AG04449 (cell line): ENCODE measurements around the gene ARHGAP10.

Source experiments
- CTCF ChIA-PET: fragments of 350-600 bp; formaldehyde crosslinking; extraction: SDS; loops from one replicate; lab custom pipeline; 2021; ENCODE audit warnings: antibody characterized with exemption; lab: Yijun Ruan, JAX
- POLR2A ChIA-PET: fragments of 400-600, 350-600 bp; formaldehyde crosslinking; extraction: SDS; loops from one replicate; lab custom pipeline; 2020; ENCODE audit warnings: antibody characterized with exemption, inconsistent platforms; lab: Yijun Ruan, JAX
- DNase-seq: peaks from one replicate; pipeline ENCODE4 v3.0.0-alpha.2; 2010; ENCODE audit warnings: low read depth, low spot score
- H3K4me3 ChIP-seq: 2 replicates; pipeline ENCODE4 v1.5.1; 2011; ENCODE audit warnings: low read depth, mild to moderate bottlenecking, control low read depth, low read length
- TF ChIP-seq, protein P1 (sequence below): IDR thresholded peaks from one replicate; pipeline ENCODE4 v1.5.1; 2011; ENCODE audit warnings: mild to moderate bottlenecking, moderate library complexity, low read length, control low read depth, inconsistent platforms; ENCODE audit not compliant: insufficient read depth; ENCODE audit errors: missing control alignments

ARHGAP10 gene

DNA sequence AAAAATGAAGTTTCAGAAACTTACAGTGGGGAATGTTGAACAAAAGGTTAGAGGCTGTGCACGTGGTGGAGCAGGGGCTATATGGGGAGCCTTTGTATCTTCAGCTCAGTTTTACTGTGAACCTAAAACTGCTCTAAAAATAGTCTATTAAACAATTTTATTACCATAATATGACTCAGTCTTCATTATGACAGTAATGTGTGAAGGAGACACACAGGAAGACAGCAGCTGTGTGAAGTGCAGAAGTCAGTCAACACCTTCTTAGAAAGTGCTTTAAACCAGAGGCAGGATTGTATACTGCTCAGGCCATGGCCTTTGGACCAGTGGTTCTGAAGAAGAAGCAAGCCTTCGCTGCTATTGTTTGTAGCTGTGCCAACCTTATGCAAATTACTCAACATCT lies 89.7 kb downstream of the ARHGAP10 start:
- TF ChIP-seq, protein P1, sequence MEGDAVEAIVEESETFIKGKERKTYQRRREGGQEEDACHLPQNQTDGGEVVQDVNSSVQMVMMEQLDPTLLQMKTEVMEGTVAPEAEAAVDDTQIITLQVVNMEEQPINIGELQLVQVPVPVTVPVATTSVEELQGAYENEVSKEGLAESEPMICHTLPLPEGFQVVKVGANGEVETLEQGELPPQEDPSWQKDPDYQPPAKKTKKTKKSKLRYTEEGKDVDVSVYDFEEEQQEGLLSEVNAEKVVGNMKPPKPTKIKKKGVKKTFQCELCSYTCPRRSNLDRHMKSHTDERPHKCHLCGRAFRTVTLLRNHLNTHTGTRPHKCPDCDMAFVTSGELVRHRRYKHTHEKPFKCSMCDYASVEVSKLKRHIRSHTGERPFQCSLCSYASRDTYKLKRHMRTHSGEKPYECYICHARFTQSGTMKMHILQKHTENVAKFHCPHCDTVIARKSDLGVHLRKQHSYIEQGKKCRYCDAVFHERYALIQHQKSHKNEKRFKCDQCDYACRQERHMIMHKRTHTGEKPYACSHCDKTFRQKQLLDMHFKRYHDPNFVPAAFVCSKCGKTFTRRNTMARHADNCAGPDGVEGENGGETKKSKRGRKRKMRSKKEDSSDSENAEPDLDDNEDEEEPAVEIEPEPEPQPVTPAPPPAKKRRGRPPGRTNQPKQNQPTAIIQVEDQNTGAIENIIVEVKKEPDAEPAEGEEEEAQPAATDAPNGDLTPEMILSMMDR, result no peak
- CTCF ChIA-PET, result interaction anchor here (3.4 kb wide), 1 partner anchor 44 kb away, joined by 15 read pairs; no protein-coding TSS in a partner anchor
- H3K4me3 ChIP-seq, result no peak overlapping the region
- POLR2A ChIA-PET, result no interaction called here
- DNase-seq, result no peak

DNA sequence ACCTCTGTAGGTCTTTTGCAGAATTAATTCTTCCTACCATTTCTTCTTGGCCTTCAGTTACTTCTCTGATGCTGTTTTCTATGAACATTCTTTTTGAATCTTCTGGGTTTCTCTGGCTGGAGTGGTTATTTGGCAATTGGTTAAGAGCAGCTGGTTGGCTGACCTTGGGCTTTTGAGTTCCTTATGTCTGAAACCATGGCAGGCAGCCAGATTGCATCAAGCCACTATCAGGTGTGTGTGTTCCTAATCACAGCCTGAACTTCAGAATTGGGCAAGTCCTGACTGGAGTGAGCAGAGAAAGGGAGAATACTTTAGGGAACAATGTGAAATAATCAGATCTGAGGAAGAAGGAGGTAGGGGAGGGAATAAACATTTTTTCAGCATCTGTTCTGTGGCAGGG lies 90.2 kb downstream of the ARHGAP10 start:
- POLR2A ChIA-PET, result no interaction called here
- CTCF ChIA-PET, result interaction anchor here (3.4 kb wide), 1 partner anchor 44 kb away, joined by 15 read pairs; no protein-coding TSS in a partner anchor
- DNase-seq, result no peak
- TF ChIP-seq, protein P1, result no peak
- H3K4me3 ChIP-seq, result no peak overlapping the region

DNA sequence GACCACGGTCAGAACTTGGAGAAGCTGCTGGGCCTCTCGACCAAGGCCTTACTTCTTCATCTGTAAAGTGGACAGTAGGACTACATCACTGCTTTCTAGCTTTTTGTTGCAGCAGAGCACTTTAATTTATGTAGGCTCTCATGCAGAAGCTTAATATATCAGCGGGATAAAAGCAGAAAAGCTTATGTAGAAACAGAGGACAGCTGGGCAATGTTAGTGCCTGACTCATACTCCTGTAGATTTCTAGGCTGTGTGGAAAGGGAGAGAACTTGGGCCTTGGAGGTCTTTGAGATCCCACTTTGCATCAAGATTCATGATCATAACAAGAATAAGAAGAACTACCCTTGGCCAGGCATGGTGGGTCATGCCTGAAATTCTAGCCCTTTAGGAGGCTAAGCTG lies 91.2 kb downstream of the ARHGAP10 start:
- ChIA-PET CTCF (interaction anchor here (1.4 to 3.4 kb wide), 2 partner anchors 13 to 43 kb away, joined by 6 to 15 read pairs; no protein-coding TSS in a partner anchor), POLR2A (no interaction called here)
- TF ChIP-seq, protein P1, result no peak
- DNase-seq, result no peak
- H3K4me3 ChIP-seq, result no peak overlapping the region

DNA sequence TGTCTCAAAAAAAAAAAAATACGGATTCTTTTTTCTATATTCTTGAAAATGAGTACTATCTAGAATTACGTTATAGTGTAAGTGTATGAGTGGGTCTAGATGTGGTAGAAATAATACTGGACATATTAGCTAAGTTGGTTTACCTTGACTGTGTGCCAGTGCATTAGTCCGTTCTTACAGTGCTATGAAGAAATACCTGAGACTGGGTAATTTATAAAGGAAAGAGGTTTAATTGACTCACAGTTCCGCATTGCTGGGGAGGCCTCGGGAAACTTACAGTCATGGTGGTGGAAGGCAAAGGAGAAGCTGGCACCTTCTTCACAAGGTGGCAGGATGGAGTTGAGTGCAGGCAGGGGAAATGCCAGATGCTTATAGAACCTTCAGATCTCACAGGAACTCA lies 92.4 kb downstream of the ARHGAP10 start:
- ChIA-PET CTCF (interaction anchor here (3.4 kb wide), 1 partner anchor 42 kb away, joined by 15 read pairs; no protein-coding TSS in a partner anchor), POLR2A (no interaction called here)
- no peak for DNase-seq
- no peak overlapping the region for H3K4me3 ChIP-seq
- TF ChIP-seq, protein P1, result no peak

DNA sequence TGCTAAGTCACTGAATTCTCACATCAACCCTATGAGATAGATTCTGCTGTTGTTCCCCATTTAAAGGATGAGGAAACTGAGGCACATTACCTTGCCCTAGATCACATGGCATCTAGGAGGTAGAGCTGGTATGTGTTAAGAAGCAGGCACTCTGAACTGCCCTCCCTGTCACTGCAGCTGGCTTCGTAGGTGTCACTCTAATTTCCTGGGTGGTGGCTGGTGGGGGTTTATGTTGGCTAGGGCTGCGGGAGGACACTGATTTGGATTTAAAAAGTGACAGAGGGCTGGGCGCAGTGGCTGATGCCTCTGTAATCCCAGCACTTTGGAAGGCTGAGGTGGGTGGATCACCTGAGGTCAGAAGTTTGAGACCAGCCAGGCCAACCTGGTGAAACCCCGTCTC lies 93.0 kb downstream of the ARHGAP10 start:
- POLR2A ChIA-PET, result no interaction called here
- CTCF ChIA-PET, result no interaction called here
- TF ChIP-seq, protein P1, result no peak
- no peak overlapping the region for H3K4me3 ChIP-seq
- DNase-seq, result no peak

DNA sequence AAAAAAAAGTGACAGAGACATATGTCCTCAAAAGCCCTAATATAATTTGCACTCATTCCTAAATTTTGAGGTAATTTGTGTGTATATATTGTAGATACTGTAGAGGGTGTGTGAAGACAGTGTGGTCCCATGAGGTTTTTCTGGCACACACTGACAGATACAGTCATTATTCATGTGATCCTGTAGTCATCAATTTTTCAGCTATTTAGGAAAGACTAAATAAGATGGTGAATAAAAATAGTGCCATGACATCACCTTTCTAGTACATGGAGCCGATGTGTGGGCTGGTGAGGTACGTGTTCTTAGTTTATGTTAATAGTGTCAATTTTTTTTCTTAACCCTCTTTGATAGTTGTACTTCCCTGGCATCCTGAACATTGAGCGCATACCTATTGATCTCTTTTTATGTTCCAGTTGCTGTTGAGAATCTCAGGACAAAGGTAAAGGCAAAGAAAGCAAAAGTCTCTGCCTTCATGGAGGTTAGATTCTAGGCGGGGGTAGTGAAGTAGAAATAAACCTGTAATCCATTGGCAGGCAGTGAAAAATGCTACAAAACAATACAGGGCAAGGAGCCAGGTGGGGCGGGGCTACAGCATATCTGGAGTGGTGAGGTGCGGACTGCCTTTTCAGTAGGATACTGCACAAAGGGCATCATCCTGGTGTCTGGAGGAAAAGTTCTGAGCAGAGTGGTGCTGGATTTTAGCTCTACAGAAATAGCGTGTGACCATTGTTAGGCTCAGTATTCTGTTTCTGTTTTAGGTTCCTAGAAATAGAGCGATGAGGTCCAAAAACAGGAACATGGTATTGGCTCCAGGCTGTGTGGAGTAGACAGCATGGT lies 93.8 kb downstream of the ARHGAP10 start:
- DNase-seq, result no peak
- no peak overlapping the region for H3K4me3 ChIP-seq
- POLR2A ChIA-PET, result no interaction called here
- TF ChIP-seq, protein P1, result no peak
- CTCF ChIA-PET, result no interaction called here
